CD1c-positive myeloid dendritic cell (primary cell): ENCODE measurements around the gene RIF1.

Experiments
- DNase-seq: peaks from one replicate; pipeline ENCODE4 v3.0.0-alpha.2; 2016; ENCODE audit errors: extremely low spot score

The RIF1 gene, protein sequence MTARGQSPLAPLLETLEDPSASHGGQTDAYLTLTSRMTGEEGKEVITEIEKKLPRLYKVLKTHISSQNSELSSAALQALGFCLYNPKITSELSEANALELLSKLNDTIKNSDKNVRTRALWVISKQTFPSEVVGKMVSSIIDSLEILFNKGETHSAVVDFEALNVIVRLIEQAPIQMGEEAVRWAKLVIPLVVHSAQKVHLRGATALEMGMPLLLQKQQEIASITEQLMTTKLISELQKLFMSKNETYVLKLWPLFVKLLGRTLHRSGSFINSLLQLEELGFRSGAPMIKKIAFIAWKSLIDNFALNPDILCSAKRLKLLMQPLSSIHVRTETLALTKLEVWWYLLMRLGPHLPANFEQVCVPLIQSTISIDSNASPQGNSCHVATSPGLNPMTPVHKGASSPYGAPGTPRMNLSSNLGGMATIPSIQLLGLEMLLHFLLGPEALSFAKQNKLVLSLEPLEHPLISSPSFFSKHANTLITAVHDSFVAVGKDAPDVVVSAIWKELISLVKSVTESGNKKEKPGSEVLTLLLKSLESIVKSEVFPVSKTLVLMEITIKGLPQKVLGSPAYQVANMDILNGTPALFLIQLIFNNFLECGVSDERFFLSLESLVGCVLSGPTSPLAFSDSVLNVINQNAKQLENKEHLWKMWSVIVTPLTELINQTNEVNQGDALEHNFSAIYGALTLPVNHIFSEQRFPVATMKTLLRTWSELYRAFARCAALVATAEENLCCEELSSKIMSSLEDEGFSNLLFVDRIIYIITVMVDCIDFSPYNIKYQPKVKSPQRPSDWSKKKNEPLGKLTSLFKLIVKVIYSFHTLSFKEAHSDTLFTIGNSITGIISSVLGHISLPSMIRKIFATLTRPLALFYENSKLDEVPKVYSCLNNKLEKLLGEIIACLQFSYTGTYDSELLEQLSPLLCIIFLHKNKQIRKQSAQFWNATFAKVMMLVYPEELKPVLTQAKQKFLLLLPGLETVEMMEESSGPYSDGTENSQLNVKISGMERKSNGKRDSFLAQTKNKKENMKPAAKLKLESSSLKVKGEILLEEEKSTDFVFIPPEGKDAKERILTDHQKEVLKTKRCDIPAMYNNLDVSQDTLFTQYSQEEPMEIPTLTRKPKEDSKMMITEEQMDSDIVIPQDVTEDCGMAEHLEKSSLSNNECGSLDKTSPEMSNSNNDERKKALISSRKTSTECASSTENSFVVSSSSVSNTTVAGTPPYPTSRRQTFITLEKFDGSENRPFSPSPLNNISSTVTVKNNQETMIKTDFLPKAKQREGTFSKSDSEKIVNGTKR (N-terminal part only)

GRCh38 chr2:151409601-151410484 lies at the start of gene RIF1:
Gene RIF1 (plus strand): TSS chr2:151409902. CDS start chr2:151410424, 522 bp downstream.
- peak; percentile 85 for DNase-seq

DNA sequence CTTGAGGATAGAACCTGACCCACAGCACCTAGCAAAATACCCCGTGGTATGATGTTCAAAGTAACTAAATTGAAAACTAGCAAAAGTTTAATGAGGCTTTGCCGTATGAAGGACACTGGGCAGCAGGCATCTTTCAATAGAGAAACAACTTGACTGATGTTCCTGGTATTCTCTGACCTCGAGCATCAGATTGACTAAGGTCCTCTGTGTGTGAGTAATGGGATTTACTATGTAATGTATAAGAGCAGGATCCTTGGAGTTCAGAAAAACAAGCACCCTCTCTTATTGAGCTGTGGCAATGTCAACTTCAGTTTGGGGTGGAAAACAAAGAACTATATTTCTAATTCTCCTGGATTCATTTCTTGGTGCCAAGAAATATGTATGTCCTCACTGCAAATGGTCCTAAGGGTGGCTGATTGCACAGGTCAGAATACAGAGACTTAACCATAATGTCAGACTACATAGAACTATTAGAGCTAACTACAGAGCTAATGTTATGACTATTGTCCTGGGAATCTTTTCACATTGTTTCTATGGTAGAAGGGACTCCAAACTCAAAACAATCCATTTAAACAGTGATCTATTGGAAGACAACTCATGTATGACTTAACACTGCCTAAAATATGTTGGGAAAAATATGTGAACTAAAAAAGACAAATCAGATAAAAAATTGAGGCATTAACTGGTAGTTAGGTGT lies 47.9 kb upstream of the RIF1 start:
- DNase-seq, result no peak

- DNase-seq, result peak; percentile 79
These were observed 46.0 kb upstream of the RIF1 start for GRCh38 chr2:151363709-151364108.

DNA sequence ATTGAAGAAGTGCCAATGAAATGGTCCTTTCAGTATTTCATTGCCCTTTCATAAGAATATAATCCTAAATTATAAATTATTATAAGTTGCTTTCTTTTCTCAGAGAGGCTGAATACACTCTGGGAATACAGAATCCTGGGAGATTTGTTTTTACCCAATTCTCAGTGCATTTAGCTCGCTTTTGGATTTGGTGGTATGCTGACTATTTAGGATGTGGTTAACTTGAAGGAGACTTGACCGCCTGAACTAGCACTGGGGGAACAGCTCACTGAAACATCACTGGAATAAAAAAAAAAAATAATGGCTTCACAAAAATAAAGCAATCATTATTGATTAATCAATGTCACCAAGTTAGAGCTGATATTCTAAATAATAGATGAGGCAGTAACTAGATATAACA lies 42.1 kb upstream of the RIF1 start:
- DNase-seq, result no peak

DNA sequence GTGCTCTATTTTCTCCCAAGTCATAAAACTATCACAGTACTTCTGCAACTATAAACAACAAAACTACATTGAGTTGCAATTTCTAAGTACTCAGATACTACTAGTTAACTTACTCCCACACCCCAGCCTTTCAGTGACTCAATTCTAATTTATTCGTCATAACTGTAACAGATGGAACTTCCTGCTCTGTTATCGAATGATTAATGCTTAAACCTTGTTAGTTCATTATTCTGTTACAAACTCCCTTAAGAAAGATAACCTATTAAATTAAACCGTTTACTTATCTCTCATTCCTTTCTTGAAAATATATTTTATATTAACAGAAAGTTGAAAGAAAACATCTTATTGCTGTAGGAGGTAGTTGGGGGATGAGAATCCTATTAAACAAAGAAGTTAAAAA lies 35.3 kb upstream of the RIF1 start:
- peak; percentile 50 for DNase-seq

DNA sequence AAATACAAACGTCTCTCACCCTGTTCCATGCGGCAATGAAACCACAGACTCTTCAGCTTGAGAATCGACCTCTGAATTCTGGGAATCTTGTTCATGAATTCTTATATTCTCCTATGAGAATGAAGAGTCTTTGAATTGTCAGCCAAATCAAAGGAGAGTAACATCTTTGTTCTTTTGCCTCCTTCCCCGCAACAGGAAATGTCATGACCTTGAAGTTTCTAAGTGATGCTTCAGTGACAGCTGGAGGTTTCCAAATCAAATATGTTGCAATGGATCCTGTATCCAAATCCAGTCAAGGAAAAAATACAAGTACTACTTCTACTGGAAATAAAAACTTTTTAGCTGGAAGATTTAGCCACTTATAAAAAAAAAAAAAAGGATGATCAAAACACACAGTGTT lies 30.5 kb upstream of the RIF1 start:
- no peak for DNase-seq

DNA sequence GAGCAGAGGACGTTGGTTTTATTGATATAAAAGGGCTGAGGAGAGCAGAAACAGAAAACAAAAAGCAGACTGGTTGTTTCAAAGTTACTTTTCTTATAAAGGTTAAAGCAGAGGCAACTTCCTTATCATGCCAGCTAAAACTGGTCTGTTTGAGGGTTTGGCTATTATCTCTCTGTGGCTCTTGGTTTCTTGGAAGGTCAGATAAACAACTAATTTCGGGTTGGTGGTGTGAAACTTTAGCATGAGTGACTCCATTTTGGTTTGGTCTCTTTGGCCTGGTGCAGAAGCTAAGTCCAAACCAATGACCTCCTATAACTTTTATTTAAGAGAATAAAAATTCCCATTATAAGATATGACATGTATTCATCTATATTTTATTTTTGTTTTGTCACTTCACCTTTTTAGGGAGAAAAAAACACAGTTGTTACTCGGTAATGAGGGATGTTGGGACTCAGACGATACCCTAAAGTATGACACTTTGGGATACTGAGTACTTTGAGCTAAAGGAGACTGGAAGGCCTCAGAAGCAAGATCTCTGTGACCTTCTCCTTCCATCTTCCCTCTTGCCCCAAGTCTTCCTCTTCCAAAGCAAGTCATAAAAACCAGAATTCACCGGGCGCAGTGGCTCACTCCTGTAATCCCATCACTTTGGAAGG lies 29.0 kb upstream of the RIF1 start:
- no peak for DNase-seq

GRCh38 chr2:151381266-151381665 lies 28.4 kb upstream of the RIF1 start:
- DNase-seq, result no peak

- no peak for DNase-seq
These were observed 21.7 kb upstream of the RIF1 start for GRCh38 chr2:151388011-151388410.

- DNase-seq, result no peak
These were observed 18.3 kb upstream of the RIF1 start for GRCh38 chr2:151391436-151391835.

DNA sequence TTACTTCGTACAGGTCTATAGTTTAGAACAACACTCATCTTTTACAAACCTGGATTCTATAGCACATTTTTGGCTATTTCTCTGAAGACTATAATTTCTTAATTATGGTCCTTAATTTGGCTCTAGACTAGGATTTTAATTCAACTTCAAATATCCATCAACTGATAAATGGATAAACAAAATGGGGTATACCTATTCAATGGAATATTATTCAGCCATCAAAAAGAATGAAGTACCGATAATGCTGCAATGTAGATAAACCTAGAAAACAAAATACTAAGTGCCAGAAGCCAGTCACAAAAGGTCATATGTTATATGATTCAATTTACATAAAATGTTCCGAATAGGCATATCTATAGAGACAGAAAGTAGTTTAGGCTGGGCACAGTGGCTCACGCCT lies 15.2 kb upstream of the RIF1 start:
- DNase-seq, result no peak

- no peak for DNase-seq
These were observed 14.0 kb upstream of the RIF1 start for GRCh38 chr2:151395509-151396374.

GRCh38 chr2:151399981-151400380 lies 9.7 kb upstream of the RIF1 start:
- DNase-seq, result no peak

DNA sequence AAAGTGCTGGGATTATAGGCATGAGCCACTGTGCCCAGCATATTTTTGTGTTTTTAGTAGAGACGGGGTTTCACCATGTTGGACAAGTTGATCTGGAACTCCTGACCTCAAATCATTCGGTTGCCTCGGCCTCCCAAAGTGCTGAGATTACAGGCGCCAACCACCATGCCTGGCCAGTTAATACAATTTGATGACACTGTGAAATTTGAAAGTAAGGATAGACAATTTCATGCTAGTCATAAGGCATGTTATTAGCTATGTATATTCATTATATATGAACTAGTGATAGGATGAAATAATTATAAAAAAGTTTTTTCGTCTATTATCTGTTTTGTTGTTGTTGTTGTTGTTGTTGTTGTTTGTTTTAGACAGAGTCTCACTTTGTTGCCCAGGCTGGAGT lies 8.6 kb upstream of the RIF1 start:
- DNase-seq, result no peak

DNA sequence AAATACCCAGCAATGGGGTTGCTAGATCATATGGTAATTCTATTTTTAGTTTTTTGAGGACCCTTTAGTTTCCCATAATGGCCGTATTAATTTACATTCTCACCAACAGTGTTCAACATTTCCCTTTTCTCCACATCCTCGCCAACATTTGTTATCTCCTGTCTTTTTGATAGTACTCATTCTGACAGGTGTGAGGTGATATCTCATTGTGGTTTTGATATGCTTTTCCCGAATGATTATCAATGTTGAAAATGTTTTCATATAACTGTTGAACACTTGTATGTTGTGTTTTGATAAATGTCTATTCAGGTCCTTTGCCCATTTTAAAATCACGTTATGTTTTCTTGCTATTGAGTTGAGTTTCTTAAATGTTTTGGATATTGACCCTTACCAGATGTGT lies 5.8 kb upstream of the RIF1 start:
- no peak for DNase-seq

DNA sequence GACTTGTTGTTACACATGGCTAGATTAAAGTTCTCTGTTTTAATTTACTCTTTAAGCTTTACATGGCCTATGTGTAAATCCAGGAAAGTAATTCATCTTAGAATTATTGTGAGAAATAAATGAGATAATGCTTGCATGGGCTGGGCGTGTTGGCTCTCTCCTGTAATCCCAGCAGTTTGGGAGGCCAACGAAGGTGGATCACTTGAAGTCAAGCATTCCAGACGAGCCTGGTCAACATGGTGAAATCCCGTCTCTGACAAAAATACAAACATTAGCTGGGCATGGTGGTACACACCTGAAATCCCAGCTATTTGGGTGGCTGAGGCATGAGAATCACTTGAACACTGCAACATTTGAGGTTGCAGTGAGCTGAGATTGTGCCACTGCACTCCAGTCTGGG lies 4.3 kb upstream of the RIF1 start:
- no peak for DNase-seq

DNA sequence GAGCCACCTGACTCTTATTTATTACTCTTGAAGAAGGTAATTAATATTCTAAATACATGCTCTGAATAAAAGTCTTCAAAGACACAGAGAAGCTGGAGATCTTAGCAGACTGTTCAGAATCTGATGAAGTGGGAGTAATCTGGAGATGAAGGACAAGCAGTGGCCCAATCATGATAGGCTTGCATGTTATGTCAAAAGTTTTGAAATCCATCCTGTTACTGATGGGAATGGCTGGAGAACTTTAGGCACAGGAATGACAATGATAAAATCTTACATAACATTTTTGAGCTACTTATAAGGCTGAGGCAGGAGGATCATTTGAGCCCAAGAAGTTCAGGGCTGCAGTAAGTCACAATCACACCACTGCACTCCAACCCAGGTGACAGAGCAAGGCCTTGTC lies 2.4 kb upstream of the RIF1 start:
- DNase-seq, result no peak

- no peak for DNase-seq
These were observed 708 bp upstream of the RIF1 start for GRCh38 chr2:151408788-151409600.
